ENCODE results near the gene KDM1A. TPM values are rescaled to one million over a fixed set of nuclear protein-coding genes. Genes with fewer than 3 reads are reported as not detected.

Gene KDM1A
- total RNA-seq, 1 experiment from 2014 or later, result 162 TPM

GRCh38 chr1:23102289-23102688 lies 83.0 kb downstream of the KDM1A start:
- Histone ChIP-seq H3K27me3 (ENCODE audit: insufficient read depth, low read length) (no peaks in the 10 kb centered on the region), H3K4me1 (ENCODE audit: control insufficient read depth in 1 of 2, insufficient read depth in 2 of 2, low read length in 2 of 2) (peaks cover 32 to 52% of the 10 kb centered on the region in 2 experiments), H4K20me1 (ENCODE audit: insufficient read depth) (no peaks in the 10 kb centered on the region), H3K4me3 (replicated peaks in 1 of 2; ENCODE audit: low read depth in 1 of 2, low read length in 2 of 2) (peak overlapping the region in 1 of 2 experiments; percentile 9; a peak in 1 of 4 replicates), H3K27ac (ENCODE audit: low read depth, low read length) (no peak overlapping the region), H3K79me2 (ENCODE audit: insufficient read depth, low read length) (peaks cover 9% of the 10 kb centered on the region; the same call in 1 of the 2 replicates), H2AFZ (ENCODE audit: low read depth, low read length, poor library complexity, severe bottlenecking) (no peak overlapping the region), H3K9me3 (ENCODE audit: control insufficient read depth in 1 of 2, insufficient read depth in 1 of 2, low read depth in 1 of 2, low read length in 2 of 2) (no peaks in the 10 kb centered on the region), H3K4me2 (ENCODE audit: low read length) (peak overlapping the region; percentile 63), H3K36me3 (ENCODE audit: control insufficient read depth in 1 of 2, insufficient read depth in 2 of 2, low read length in 2 of 2) (no peaks in the 10 kb centered on the region; a peak in 1 of 4 replicates), H3K9ac (ENCODE audit: low read length) (0 out of 2 replicates have a peak overlapping the region, but pooled peaks have one; percentile 6), H3K9me2 (ENCODE audit: insufficient read depth) (no peaks in the 10 kb centered on the region)
- no peak for DNase-seq (ENCODE audit: low read depth, low spot score)
- intact Hi-C loops (cut with micrococcal nuclease), result loop anchor here (5.0 to 10.0 kb wide), 2 partner anchors 65 to 173 kb away; partner anchors contain the start of gene LUZP1
- ChIA-PET RAD21 (ENCODE audit: low non-redundant PET in 1 of 2, low total read pairs in 2 of 2, uncharacterized antibody in 2 of 2, unreplicated experiment in 2 of 2) (interaction anchor here (1.3 to 1.7 kb wide), 2 partner anchors 82 kb away, joined by 4 to 5 read pairs; no protein-coding TSS in a partner anchor), POLR2A (interaction anchor here (1.1 to 1.4 kb wide), 2 partner anchors 68 to 76 kb away, joined by 3 to 5 read pairs; no protein-coding TSS in a partner anchor), CTCF (interaction anchor here (0.6 to 1.8 kb wide), 5 partner anchors 77 to 124 kb away, joined by 3 to 27 read pairs (median 4); partner anchors contain the start of gene HTR1D)
- ATAC-seq, result 0 out of 2 replicates have a peak, but pooled peaks have one; percentile 27
- BruUV-seq (replicated peaks), result no TSS peak
- TF ChIP-seq CBX3 (IDR thresholded peaks at IDR 0.05; ENCODE audit: low read depth) (no peak), TCF7L2 (IDR thresholded peaks at IDR 0.05; ENCODE audit: borderline replicate concordance, extremely low read depth, insufficient read depth, insufficient read length) (no peak), SP1 (IDR thresholded peaks at IDR 0.05; ENCODE audit: low read depth) (no peak), MAX (IDR thresholded peaks at IDR 0.05) (peak; percentile 11; the same call in 1 of the 2 replicates), EZH2phosphoT487 (IDR thresholded peaks at IDR 0.05; ENCODE audit: borderline replicate concordance) (no peak), POLR2AphosphoS5 (IDR thresholded peaks at IDR 0.05; ENCODE audit: low read depth, low read length) (no peak), ATF3 (IDR thresholded peaks at IDR 0.05) (no peak), EZH2 (IDR thresholded peaks at IDR 0.05) (no peak), EGR1 (IDR thresholded peaks at IDR 0.05; ENCODE audit: low read depth) (no peak), ZFX (IDR thresholded peaks at IDR 0.05) (no peak), ZNF274 (IDR thresholded peaks at IDR 0.05; ENCODE audit: low read depth, low read length) (no peak), SIN3A (IDR thresholded peaks at IDR 0.05; ENCODE audit: low read depth) (no peak), FOSL1 (IDR thresholded peaks at IDR 0.05; ENCODE audit: low read depth) (peak; percentile 48; the same call in 1 of the 2 replicates), RAD21 (IDR thresholded peaks at IDR 0.05; ENCODE audit: low read depth) (no peak), CEBPB (IDR thresholded peaks at IDR 0.05; ENCODE audit: low read depth) (no peak), YY1 (IDR thresholded peaks at IDR 0.05; ENCODE audit: extremely low read depth, insufficient replicate concordance, low read depth, low read length) (no peak), SRF (IDR thresholded peaks at IDR 0.05; ENCODE audit: low read depth) (no peak), JUND (IDR thresholded peaks at IDR 0.05) (peak; percentile 27; the same call in 1 of the 2 replicates)
- TF ChIP-seq, protein P1, sequence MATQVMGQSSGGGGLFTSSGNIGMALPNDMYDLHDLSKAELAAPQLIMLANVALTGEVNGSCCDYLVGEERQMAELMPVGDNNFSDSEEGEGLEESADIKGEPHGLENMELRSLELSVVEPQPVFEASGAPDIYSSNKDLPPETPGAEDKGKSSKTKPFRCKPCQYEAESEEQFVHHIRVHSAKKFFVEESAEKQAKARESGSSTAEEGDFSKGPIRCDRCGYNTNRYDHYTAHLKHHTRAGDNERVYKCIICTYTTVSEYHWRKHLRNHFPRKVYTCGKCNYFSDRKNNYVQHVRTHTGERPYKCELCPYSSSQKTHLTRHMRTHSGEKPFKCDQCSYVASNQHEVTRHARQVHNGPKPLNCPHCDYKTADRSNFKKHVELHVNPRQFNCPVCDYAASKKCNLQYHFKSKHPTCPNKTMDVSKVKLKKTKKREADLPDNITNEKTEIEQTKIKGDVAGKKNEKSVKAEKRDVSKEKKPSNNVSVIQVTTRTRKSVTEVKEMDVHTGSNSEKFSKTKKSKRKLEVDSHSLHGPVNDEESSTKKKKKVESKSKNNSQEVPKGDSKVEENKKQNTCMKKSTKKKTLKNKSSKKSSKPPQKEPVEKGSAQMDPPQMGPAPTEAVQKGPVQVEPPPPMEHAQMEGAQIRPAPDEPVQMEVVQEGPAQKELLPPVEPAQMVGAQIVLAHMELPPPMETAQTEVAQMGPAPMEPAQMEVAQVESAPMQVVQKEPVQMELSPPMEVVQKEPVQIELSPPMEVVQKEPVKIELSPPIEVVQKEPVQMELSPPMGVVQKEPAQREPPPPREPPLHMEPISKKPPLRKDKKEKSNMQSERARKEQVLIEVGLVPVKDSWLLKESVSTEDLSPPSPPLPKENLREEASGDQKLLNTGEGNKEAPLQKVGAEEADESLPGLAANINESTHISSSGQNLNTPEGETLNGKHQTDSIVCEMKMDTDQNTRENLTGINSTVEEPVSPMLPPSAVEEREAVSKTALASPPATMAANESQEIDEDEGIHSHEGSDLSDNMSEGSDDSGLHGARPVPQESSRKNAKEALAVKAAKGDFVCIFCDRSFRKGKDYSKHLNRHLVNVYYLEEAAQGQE (IDR thresholded peaks at IDR 0.05; ENCODE audit: low read depth), result no peak
